ENCODE results near the gene DLX3.

DNA sequence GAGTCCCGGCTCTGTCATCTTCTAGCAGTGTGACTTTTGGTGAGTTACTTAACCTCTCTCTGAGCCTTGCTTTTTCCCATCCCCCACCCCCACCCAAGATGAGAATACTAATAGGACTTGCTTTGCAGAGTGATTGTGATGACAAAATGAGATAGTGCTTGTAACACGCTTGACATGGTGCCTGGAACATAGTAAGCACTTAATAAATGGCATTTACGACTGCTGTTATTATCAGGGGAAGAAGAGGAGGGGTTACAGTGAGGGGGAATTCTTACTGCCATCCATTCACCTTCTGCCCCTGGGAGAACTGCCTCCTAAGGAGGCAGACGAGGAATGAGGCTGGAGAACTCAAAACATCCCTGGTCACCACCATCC is 18.2 kb downstream of the DLX3 start:
- TF ChIP-seq, protein P1, sequence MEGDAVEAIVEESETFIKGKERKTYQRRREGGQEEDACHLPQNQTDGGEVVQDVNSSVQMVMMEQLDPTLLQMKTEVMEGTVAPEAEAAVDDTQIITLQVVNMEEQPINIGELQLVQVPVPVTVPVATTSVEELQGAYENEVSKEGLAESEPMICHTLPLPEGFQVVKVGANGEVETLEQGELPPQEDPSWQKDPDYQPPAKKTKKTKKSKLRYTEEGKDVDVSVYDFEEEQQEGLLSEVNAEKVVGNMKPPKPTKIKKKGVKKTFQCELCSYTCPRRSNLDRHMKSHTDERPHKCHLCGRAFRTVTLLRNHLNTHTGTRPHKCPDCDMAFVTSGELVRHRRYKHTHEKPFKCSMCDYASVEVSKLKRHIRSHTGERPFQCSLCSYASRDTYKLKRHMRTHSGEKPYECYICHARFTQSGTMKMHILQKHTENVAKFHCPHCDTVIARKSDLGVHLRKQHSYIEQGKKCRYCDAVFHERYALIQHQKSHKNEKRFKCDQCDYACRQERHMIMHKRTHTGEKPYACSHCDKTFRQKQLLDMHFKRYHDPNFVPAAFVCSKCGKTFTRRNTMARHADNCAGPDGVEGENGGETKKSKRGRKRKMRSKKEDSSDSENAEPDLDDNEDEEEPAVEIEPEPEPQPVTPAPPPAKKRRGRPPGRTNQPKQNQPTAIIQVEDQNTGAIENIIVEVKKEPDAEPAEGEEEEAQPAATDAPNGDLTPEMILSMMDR (conservative IDR thresholded peaks at IDR 0.05 in 1 of 2, IDR thresholded peaks at IDR 0.05 in 1 of 2; ENCODE audit: low read depth in 1 of 2, low read length in 2 of 2): no peak
- TF ChIP-seq EZH2 (IDR thresholded peaks at IDR 0.05; ENCODE audit: low read length, missing control alignments): no peak

All from fibroblast of lung (primary cell).